Amygdala (tissue), 56 donors: Measurements from ENCODE around the gene NXPH4.
A peak's percentile ranks its signal among the peaks of the same experiment; 100 is the strongest.

ENCODE experiments used
- DNase-seq, 56 donors: peaks; one replicate each; lab custom pipeline; 2025; lab: John Stamatoyannopoulos, UW

Gene NXPH4

DNA sequence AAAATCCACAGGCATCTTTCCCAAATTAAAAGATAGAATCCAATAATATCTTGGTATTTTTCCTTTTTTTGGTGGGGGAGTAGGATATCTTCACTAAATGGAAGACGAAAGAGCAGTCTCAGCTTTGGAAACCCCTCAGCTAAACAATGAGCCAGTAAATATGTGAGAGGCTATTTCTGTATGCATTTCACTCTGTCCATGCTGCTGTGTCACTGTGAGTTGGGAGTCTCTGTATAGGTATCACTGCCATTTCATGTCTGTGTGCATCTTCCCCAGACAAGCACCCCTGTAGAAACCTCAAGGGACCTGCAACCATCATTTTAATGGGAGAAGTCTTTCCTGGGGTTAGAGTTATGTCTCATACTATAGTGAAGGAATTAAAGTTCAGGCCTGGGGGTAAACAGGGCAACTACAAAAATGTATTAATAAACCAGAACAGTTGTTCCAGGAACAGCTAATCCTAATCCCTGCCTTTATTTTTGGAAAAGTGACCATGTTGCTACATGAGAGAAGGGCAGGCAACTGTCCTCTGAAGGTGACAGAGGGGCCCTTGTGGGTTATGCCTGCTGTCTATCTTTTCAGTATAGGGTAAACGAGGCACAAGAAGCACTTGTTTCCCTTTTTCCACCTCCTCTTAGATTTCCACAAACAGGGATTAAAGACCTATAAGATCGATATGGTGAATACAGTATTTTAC lies 45.7 kb downstream of the NXPH4 start:
- DNase-seq, result no peak

DNA sequence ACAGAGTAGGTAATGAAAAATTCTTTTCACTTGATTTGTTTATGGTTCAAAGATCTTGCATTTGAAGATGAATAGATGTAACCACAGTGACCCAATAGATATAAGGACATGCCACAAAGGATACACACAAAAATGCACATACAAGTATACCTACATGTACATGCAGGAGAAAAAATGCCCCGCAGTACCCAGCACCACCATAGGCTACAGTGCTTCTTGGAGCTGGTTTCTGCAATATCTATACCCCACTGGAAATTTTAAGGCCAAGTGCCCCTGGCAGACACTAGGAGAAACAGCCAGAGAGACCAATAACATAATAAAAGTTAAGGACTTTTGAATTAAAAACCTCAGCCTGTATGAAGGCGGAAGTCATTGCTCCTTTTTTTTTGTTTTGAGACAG lies 46.5 kb downstream of the NXPH4 start:
- DNase-seq, result no peak

DNA sequence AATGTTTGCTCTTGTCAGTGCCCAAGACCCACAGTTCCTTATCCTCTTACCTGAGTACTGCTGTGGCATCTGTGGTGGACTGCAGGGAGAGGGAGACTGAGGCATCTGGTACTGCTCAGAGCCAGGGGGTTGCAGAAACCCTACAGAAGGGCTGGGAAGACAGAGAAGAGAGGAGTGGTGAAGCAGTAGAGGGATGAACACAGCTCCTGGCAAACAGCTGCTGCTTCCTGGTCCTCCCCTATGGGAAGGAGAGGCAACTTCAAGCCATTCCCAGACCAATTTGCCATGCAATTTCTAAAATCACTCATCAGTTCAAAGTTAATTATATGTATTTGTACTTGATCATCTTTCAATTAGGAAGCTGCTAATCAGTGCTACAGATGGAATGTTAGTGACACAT lies 50.1 kb downstream of the NXPH4 start:
- no peak for DNase-seq

DNA sequence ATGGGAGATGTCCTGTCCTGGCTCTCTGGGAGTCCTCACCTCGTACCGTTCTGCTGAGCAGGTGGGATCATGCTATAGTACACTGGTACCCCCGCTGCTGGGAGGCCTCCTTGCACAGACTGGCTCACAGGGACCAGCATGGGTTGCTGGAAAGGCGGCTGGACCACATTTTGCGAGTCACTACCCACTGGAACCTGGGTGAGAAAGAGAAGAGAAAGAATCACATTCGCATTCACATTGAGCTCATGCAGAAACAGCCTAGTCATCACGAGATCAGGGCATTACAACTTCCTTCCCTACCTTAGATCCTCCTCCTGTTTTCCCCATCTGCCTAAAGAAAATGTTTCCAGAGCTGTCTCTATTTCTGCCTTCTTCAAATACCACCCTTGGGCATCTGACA lies 51.7 kb downstream of the NXPH4 start:
- no peak for DNase-seq

DNA sequence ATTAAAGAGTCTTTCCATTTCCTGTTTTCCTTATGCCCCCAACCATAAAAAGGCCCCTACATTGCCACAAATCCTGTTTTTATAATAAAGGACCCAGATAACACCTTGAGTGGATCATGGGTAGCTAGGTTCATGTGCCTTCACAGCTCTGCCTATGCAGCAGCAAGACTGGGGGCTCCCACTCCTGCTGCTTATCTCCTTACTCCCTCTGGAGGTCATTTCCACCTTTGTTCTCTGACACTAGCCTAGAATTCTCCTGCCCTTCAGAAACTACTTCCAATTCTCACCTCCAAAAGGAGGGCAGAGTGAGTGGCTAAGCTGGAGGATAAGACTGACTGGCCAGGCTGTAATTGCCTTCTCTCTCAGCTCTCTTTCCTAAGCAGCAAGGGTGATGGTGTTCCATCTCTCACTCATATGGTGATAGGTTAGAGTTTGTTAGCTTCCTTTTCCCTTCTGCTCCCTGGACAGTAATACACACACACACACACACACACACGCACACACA lies 54.4 kb downstream of the NXPH4 start:
- no peak for DNase-seq

DNA sequence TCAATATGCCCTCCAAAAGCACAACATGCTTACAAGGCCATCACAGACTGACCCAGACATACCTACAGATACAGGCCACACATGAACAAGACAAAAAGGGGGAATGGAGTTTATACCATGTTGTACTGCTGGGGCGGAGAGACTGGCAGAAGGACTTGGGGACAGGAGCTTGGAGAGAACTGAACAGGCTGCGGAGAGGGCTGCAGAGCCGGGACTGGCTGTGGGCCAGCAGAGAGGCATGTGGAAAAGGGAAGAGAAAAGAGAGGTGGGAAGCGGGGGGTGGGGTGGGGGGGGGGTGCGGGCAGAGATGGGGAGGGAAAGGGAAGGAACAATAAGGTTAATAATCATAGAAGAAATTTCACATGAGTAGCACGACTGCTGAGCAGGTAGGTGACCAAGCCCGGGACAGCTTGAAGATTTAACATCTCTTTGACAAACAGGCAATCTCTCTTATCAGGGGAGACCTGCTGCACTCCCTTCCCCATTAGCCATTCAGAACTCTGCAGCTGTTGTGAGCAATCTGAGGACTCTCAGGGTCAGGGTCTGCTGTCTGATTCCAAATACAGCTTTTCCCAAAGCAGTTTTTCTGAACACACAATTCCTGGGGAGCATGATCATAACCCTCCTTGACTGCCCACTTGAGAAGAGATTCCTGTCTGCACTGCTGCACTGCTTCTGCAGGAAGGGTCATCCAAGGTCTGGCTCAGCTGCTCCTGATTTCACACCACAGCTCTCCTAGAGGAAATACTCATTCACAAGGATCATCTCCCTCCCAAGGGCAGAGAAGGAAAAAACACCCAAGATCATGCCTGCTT lies 56.0 kb downstream of the NXPH4 start:
- DNase-seq, result peak in 1 of 56 donors; percentile 5

DNA sequence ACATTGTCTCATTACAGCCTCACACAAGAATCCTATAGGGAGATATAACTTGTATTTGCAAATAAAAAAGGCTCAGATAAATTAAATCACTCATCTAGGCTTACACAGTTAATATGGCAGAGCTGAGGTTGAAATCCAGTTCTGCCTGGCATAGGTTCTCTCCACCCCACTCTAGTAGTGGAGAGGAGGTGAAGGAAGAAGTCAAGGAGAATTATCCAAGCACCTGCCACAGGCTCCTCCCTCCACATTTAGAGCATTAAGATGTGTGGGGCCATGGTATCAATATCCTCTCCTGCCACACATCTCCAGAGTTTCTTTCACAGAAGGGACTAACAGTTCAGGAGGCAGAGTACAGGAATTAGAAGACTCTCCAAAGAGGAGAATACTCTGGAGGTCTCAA lies 56.9 kb downstream of the NXPH4 start:
- DNase-seq, result no peak
